NCI-H510A (cell line): ENCODE results near the gene SELENON.
A peak's percentile ranks its signal among the peaks of the same experiment; 100 is the strongest.

Experiments used
- DNase-seq: peaks from one replicate; lab custom pipeline; 2025; lab: John Stamatoyannopoulos, UW

SELENON gene

GRCh38 chr1:25794325-25794724, 5.7 kb upstream of the SELENON start:
- no peak for DNase-seq

- DNase-seq: no peak
Measured at GRCh38 chr1:25795211-25795610, 4.8 kb upstream of the SELENON start.

- DNase-seq: no peak
Measured at GRCh38 chr1:25795946-25796810, 3.8 kb upstream of the SELENON start.

- DNase-seq: peak; percentile 60
Measured at GRCh38 chr1:25796811-25797458, 3.1 kb upstream of the SELENON start.

GRCh38 chr1:25797939-25798338, 2.1 kb upstream of the SELENON start:
- DNase-seq: no peak

GRCh38 chr1:25798666-25799351, 1.2 kb upstream of the SELENON start:
- no peak for DNase-seq

- no peak for DNase-seq
Measured at GRCh38 chr1:25799352-25799934, 550 bp upstream of the SELENON start.

- DNase-seq: no peak
Measured at GRCh38 chr1:25800703-25801377, 847 bp downstream of the SELENON start.

- DNase-seq: no peak
Measured at GRCh38 chr1:25802915-25803314, 2.9 kb downstream of the SELENON start.

GRCh38 chr1:25803368-25803767, 3.4 kb downstream of the SELENON start:
- DNase-seq: no peak

GRCh38 chr1:25804244-25804963, 4.4 kb downstream of the SELENON start:
- DNase-seq: no peak

- no peak for DNase-seq
Measured at GRCh38 chr1:25804964-25805862, 5.2 kb downstream of the SELENON start.

- no peak for DNase-seq
Measured at GRCh38 chr1:25805863-25806225, 5.9 kb downstream of the SELENON start.

GRCh38 chr1:25806418-25806817, 6.4 kb downstream of the SELENON start:
- DNase-seq: no peak

GRCh38 chr1:25807480-25808390, 7.7 kb downstream of the SELENON start:
- DNase-seq: no peak

- no peak for DNase-seq
Measured at GRCh38 chr1:25808481-25809244, 8.7 kb downstream of the SELENON start.

- no peak for DNase-seq
Measured at GRCh38 chr1:25809283-25809926, 9.4 kb downstream of the SELENON start.

- no peak for DNase-seq
Measured at GRCh38 chr1:25809929-25810328, 9.9 kb downstream of the SELENON start.
